CD4-positive, alpha-beta T cell treated with Interleukin-10 for 1 hour (primary cell): Measurements from ENCODE around the gene KIF16B.
"Not testable (repeated sequence)": the region's sequence is repeated elsewhere in the genome, so short reads cannot be mapped to it uniquely, and the experiment has no call there.

Source experiments
- DNase-seq: peaks from one replicate; pipeline ENCODE4 v3.0.0-alpha.2; 2020

KIF16B gene

DNA sequence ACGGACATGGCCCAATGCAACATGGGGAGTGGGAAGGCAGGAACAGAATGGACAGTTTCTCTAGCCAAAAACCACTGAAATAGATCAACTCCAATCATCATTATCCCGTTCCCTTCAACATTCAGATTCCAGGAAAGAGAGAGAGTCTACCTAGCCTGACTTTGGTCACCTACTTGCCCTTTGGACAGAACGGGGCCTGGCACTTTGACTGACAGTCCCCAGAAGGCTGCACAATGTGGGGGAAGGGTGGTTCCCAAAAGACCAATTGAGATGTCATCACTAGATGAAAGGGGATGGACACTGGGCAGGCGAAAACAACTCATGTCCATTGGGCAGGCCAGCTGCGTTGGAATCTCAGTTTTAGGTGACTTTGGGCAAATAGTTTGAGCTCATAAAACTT is 15.0 kb upstream of the KIF16B start:
- DNase-seq, result no peak

DNA sequence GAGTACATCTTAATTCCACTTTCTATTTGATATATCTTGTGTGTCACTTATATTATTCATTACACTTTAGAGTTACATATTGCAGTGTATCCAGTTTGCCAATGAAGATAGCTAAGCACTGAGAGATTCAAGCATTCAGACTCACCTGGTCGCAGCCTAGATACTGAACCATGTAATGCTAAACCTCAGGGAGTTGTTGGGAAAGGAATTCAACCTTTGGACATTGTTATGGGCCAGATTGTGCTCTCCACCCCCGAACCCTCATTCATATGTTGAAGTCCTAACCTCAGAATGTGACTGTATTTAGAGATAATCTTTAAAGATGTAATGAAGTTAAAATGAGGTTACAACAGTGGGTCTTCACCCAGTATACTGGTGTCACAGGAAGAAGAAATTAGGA is 13.8 kb upstream of the KIF16B start:
- DNase-seq, result no peak

DNA sequence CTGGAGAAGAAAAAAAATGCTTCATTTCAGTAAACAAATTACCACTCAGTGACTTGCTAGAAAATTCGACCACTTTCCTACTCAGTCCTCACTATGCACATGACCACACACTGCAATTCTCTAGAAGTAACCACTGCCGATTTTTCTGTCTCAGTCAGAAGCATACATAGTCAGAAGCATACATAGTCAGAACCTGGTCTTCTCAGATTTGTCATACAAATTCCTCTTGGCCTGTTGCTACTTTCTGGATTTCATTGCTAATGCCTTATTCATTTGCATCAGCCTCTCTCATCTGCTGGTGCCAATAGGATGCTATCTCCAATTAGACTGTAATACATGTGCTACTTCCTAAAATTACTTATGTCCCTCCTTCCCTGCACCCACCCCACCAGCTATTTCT is 10.2 kb upstream of the KIF16B start:
- DNase-seq, result no peak

DNA sequence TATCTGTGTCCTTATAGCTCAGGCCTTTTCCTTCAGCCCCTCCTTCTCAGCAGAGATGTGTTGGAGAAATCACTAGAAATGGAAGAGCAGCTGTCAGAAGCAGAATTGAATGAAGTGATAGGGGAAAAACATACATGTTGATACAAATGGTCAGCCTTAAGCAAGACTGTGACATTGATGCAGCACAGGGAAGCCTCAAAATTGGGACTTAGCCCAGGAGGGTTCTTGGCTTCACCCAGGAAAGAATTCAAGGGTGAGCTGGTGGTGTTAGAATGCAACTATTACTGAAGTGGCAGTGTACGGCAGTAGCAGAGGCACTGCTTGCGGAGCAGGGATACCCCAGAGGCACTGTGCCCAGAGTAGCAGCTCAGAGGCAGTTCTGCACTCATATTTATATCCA is 8.0 kb upstream of the KIF16B start:
- no peak for DNase-seq

DNA sequence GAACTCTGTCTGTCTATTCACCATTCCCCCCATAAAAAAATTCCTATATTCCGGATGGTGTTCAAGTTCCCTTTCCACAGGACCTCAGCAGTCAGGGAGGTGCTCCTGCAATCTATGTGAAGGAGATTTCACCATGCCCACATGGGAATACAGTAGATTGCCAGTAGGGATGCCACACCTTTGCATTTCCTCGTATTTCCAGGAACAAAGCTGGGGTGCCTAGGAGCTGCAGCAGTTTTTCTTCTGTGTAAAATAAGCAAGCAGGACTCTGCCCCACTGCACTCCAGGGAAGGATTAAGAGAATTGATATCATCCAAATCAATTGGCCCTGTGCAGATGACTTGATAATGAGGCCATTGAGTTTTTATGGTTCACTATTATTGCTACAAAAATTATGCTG is 7.4 kb upstream of the KIF16B start:
- no peak for DNase-seq

DNA sequence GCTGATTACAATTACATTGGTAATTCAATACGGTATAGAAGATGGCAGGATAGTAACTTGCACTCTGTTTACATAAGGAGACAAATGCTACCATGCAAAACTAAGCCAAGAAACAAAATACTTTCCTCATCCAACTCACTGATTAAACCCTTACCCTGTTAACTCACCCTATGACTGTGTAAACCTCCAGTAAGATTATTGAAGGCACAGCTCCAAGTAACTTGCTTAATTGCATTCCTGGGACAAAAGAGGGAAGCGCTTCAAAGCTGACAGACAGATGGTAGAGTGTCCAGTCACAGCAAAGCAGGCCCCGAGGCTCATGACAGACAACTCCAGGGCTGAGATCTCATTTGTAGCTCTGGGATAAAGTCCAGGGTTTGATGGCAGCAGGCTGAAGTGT is 6.9 kb upstream of the KIF16B start:
- no peak for DNase-seq

DNA sequence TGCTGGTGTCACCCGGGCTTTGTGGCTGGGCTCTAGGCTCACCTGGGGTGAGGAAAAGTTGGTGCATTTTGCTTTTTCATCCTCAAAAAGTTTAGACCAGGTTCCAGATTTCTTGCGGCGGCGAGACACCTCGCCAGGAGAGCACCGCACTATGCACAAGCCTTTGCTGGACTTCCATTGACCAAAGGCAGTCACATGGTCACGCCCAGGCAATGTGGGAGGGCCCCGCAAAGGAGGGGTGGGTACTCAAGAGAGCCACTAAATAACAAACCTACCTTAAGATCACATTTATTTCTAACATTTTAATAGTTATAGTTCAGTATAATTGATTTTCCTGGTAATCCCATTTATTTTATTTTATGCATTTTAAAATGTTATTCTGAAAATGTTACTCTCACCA is 3.0 kb upstream of the KIF16B start:
- DNase-seq, result no peak

DNA sequence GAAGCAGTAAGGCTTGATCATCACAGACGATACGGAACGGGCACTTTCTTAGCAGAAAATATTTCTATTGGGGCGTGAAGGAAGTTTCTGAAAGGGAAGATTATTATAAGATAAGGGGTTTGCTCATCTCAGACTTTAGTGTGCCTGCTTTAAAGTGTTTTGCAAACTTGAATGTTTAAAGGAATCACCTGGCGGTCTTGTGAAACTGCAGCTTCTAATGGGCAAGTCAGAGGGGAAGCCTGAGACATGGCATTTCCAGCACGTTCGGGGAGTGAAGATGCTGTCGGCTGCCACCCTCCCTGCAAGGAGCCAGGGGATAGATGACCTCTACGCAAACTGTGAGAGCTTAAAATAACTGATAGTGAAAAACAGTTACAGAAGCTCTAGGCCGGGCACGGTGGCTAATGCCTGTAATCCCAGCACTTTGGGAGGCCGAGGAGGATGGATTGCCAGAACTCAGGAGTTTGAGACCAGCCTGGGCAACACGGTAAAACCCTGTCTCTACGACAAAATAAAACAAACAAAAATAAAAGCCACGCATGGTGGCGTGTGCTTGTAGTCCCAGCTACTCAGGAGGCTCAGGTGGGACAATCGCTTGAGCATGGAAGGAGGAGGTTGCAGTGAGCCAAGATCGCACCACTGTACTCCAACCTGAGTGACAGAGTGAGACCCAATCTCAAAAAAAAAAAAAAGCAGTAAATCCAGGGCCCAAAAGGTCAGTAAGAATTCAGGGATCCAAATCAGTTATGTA is 2.3 kb upstream of the KIF16B start:
- DNase-seq, result peak; percentile 13

DNA sequence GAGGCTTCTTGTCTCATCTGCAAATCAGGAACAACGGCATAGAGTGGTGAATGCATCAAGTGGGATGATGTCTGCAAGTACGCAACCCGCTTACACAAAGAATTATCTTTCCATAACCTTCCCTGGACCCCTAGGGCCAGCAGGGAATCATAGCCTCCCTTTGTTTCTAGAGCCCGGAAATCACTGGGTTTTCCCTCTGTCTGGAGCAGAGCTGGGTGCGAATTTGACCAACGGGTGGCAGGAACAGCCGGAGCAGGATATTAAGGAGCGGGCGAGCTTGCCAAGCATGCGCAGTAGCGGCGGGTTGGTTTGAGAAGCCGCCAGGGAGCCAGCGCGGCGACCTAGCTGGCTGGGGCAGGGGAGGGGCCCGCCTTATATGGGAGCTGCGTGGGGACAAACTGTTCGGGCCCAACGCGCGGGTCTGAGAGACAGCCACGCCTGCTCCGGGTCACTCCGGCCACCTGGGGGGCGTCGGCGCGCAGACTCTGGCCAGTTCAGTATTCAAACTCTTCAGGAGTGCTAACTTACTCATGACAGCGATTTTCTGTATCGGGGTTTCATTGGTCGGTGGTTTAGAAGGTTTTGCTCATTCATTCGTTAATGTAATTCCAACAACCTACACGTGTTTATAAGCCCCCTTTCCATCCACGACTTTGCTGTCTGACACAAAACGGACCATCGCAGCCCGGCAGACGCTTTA is 1.6 kb upstream of the KIF16B start:
- peak; percentile 87 for DNase-seq

DNA sequence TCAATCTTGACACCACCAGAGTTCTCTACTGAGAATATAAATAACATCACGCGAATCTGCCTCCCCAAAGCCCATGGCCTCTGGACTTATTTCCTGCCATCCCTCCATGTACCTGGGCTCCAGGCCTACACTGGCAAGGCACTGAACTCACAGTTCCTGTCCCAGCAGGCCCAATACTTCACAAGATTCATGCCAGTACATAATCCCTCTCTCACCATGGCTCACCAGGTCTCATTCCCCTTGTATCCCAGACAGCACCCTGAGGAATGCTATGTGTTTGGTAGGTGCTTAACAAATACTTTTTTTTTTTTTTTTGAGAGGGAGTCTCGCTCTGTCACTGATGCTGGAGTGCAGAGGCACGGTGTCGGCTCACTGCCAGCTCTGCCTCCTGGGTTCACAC is 1.9 kb downstream of the KIF16B start:
- no peak for DNase-seq

DNA sequence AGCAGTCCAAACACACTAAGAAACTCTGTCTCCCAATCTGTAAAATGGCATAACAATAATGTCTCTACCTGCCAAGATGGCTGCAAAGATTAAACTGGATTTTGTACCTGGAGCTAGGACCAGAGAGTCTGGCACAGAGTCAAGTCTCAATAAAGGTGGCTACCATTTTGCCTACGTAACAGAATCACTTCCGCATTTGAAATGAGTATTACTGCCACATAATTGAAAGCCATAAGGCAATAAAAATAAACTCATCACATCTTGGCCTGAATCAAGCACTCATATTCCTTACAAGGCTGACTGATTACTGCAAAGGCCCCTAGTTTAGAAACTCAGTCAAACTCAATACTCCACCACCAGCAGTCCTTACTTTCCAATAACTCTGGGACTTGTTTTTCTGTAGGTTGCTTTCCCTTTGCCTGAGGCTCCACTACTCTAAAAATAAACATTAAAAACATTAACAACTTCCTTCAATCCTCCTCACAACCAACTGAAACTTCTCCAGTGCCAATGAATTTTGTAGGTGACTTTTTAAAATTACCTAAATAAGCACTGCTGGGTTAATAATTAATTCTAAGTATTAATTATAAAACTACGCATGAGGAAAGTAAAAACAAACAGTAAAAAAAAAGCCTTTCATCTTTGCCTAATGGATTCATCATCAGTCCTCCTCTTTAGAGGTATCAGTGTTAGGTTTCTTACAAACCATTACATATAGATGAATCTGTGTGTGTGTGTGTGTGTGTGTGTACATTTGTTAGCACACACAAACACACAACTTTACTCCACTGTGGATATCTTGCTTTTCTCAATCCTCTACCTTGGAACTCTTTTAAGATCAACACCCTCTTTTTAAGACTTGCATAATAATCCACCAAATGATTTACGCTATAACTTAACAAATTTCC is 3.7 kb downstream of the KIF16B start:
- no peak for DNase-seq

DNA sequence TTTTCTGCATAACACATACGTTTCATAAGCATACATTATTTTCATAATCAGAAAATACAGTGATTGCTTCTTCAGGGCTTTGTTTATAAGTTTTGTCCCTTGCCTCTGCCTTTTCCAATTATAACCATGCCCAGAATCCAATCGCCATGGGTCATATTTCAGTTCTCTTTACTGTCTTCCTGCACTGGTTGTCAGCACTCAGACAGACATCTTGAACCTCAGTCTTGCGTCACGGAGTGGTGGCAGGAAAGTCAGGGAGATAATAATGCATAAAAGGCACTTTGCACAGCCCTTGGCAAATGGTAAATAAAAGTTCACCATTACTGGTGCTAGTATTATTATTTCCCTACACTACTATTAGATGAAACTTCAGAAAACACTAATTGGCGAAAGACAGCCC is 7.2 kb downstream of the KIF16B start:
- DNase-seq, result no peak

DNA sequence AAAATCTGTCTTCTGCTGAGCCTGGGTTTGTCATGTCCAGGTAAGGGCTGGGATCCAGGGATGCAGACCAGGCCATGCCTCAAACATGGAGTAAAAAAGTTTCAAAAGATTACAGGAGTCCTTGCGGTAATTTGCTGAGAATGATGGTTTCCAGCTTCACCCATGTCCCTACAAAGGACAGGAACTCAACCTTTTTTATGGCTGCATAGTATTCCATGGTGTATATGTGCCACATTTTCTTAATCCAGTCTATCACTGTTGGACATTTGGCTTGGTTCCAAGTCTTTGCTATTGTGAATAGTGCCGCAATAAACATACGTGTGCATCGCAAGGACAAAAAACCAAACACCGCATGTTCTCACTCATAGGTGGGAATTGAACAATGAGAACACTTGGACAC is 9.2 kb downstream of the KIF16B start:
- DNase-seq, result not testable (repeated sequence)

DNA sequence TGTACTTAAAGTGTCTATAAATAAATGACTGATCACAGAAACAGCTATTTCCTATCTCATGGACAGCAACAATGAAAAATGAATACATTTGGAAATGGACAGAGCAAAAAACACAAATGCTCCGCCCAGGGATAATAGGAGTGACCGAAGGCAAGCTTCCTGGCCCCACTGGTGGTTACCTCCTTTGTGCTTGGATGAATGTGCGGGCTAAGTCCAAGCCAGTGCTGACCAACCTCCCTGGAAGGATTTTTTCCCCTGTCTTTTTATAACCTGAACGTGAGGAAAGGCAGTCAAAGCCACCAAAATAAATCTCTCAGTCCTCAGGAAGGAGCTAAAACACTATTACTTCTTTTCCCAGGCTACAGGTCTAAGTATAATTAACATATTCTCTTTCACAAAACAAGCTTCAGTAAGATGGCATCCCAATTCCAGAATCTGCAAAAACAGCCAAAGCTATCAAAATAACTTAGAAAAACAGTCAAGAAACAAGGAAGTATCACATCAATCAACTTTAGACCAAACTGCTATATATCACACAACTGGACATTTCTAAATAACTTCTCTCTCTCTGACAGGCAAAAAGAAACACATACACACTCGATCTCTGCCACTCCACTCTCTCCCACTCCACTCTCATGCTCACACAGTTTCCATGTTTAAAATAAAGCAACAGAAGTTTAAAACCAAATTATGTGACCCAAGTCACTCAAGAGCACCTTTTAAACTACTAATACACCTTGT is 10.0 kb downstream of the KIF16B start:
- no peak for DNase-seq

DNA sequence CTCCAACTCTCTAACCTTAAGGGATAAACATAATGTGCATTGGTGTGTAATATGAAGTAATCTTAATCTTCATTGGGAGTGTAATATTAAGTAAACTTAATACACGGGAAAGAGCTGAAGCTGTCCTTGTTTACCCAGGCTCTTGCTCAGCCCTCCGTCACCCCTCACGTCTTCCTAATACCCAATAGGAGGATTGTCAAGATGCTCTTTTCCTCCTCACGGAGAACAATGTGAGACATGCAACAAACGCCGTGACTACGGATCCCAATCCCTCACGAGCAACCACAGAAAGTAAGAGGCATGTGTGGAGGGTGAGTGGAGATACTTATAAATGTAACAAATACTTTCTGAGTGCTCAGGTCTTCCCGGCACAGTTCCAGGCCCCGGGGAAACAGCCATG is 11.0 kb downstream of the KIF16B start:
- DNase-seq, result no peak

DNA sequence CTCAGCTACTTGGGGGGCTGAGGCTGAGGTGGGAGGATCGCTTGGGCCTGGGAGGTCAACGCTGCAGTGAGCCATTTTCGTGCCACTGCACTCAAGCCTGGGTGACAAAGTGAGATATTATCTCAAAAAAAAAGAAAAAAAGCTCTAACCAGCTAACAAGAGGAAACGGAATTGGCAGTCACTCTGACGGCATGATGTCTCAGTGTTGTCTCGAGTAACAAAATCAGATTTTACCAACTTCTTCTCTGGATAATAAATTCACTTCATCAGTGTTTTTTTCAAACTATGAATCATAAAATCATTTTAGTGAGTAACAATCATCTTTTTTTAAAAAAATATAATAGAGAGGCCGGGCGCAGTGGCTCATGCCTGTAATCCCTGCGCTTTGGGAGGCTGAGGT is 12.6 kb downstream of the KIF16B start:
- no peak for DNase-seq

DNA sequence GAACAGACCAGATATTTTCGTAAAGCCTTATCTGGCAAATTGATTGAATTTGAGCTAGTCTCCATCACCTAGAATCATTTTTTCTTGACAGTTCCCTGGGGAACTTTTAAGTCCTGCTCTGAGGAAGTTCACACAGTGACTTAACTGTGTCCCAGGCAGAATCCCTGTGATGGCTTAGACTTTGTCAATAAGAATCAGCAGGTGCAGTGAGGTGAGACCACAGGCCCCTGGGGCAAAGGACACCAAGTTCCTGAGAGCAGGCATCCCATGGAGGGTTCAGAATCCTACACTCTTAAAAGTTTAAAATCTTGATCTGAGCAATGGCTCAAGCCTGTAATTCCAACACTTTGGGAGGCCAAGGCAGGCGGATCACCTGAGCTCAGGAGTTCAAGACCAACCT is 13.0 kb downstream of the KIF16B start:
- no peak for DNase-seq

DNA sequence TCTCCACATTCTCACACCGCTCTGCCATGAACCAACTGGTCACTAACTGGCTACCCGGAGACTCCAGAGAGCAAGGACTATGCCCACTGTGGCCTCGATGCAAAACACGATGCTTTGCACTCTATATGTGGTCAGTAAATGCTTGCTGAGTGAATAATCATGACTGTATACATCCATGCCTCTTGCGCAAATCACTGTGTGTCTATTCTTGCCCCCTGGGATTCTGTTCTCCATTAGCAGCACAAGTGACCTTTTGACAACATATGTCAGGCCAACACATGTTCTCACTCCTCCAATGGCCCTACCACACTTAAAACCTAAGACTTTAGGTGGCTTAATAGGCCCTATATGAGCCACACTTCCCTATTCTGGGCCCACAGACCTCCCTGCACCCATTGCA is 16.9 kb downstream of the KIF16B start:
- no peak for DNase-seq

DNA sequence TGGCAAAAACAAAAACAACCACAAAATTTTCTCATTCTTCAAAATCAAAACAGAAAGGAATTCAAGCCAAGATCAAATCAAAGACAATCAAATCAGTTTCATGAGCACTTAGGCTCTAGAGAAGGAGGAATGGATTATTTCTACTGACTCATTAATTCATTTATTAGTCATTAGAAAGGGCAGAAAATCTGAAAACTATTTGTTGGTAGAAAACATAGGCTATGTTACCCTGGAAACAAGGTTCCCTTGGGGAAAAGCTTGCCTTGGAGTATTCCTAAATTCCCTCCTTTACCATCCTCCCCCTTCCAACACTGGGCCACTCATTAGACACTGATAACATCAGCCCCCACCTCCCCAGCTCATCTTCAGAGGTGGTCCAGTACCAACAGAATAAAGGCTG is 17.5 kb downstream of the KIF16B start:
- no peak for DNase-seq

DNA sequence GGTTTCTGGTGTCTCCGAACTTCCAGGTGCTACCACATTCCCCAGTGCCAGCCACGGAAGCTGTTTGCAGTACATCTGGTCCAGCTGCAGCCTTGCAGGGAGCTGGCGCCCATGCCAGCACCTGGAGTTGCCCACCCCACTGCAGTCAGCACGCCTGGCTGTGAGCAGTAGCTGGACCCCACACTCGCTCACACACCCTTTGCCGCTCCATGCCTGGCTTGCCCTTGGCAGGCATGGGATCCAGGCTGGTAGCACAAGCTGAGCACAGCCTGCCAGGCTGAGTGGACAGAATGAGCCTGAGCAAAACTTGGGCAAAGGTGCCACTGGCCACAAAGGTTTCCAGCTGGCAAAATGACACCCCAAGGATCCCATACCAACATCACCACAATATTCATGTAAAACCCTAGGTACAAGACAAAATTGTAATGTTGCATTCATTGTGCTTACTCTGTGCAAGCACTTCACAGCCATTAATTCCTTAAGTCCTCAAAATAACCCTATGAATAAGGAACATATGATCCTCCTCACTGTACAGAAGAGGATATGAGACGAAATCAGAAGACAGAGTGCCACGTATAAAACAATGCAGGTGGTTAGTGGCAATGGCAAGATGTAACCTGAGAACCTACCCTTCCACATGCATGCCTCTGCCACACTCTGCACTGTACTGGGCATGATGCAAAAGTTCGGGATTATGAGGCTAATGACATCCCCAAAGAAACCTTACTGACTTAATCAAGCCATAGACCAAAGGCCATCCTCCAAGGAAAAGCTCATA is 18.3 kb downstream of the KIF16B start:
- DNase-seq, result no peak

DNA sequence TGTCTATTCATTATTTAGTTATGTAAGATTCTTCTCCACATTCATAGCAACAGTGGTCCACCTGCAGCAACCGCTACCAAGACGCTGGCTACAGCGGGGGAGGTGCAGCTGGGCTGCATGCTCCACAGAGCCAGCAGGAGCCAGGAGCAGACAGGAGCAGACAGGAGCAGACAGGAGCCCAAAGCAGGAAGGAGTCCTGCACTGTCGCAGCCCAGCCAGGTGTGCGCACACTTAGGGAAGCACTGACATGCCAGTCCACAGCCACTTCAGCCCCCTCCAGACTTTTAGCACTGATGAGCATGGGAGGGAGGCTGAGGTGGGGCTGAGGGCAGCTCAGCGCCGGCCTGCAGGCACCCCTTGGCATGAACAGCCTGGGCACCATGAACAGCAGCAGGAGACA is 19.6 kb downstream of the KIF16B start:
- DNase-seq, result no peak

DNA sequence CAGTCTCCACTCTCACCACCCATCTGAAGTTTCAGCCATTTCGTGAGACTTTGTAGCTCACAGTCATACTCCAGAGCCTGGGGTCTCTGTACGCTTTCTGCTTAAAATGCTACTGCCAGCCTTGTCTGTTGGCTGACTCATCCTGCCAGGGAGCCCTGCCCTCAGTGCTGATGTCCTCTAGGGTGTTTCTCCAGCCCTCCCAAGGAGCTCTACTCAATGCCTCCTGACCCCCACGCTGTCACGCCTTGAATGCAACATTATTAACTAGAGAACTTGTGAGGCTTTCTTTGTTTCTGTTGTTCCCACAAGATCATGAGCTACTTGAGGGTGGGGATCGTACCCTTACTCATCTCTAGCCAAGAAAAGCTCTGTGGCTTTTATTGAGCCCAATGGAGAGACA is 20.1 kb downstream of the KIF16B start:
- DNase-seq, result no peak
